ENCODE data around the gene SMARCA2.

SMARCA2 gene

DNA sequence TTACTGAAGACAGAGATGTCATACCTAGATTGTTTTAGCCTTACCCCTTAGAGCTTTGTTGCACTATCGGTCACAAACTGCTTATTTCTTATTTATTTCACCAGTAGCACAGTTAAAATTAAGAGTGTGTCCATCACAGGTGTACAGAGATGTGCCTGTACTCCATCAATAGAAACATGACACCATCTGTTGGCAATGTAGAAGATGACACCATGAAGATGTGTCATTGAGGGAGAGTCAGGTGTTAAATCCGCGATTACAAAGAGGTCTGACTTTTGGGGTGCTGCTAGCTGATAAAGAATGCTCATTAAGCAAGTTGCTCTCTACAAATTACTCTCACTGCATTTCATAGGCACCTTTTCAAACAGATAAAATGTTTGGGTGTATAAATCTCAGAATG, 164.4 kb downstream of the SMARCA2 start:
- no peak for DNase-seq

GRCh38 chr9:2180154-2180553, 165.0 kb downstream of the SMARCA2 start:
- DNase-seq: no peak

DNA sequence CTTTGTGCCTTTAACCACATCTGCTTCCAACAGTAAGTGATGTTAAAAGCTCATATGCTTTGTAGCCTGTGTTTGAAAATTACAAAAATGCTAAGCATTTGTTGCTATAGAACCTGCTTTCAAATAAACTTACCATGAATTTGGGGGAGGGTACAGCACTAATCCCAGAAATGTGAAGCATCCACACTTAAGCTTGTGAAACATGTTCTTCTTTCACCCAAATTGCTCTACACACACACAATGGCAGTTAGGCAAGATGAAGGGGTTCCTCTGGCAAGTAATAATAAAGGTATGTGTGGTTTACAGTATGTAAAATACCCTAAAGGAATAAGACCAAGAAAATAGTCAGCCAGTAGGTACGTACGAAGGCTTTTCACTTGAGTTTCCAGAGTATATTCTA, 165.6 kb downstream of the SMARCA2 start:
- no peak for DNase-seq

GRCh38 chr9:2181792-2182191, 166.6 kb downstream of the SMARCA2 start:
- no peak for DNase-seq

GRCh38 chr9:2190939-2191608, 175.9 kb downstream of the SMARCA2 start:
- DNase-seq: no peak

DNA sequence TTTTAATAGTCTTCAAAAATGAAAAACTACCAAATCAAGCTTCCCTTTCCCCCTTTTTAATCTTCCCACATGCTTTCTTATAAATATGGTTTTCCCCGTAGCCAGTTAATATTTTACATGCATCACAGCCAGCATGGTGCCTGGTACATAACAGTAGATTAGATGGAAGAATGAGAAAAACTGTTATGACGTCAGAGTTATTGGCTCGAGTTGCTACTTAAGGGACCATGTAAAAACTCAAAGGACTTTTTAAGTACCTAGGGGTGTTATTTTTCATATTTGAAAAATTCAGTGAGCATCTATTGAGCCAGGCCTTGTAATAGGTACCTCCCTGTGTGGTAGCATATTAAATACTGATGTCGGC, 176.4 kb downstream of the SMARCA2 start:
- DNase-seq: no peak

GRCh38 chr9:2192356-2192979, 177.3 kb downstream of the SMARCA2 start:
- no peak for DNase-seq

- DNase-seq: no peak
Observed at GRCh38 chr9:2193552-2193951, 178.4 kb downstream of the SMARCA2 start.

DNA sequence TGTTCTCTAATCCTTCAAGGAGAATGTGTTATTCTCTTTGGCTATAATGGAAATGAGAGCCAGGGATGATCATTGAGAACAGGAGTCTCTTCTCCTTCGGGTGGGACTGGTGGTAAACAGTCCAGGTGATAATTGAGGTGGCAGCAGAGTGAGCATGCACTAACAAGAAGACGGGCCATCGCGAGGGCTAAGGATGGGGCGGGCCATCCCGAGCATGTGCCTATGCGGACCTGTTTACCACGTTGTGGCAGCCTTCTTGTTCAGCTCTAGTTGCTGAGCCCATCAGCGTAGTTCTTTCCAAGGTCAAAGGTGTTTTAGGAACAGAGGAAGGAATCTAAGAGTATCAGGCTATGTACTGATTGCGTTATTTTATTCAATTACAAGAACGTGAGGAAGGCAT, 180.1 kb downstream of the SMARCA2 start:
- DNase-seq: no peak

GRCh38 chr9:2196757-2197156, 181.6 kb downstream of the SMARCA2 start:
- DNase-seq: no peak

- no peak for DNase-seq
Observed at GRCh38 chr9:2198956-2199635, 183.9 kb downstream of the SMARCA2 start.

- no peak for DNase-seq
Observed at GRCh38 chr9:2199999-2200796, 185.1 kb downstream of the SMARCA2 start.

DNA sequence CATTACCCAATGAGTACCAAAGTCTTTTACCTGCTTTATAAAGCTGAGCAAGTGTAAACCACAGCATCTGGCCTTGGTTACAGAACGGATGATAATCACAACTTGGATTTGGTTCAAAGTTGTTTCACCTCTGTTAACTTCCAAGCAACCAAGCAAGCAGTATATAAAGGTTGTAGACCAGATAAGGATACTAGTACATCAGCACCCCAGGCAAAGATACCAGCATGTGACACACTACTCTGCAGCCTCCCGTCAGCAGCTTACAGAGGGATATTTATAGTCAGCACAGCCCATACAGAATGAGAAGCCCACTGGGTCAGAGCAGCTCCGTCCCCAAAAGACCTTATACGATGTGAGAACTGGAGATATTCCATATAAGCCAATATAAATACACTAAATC, 193.3 kb downstream of the SMARCA2 start:
- DNase-seq: no peak

DNA sequence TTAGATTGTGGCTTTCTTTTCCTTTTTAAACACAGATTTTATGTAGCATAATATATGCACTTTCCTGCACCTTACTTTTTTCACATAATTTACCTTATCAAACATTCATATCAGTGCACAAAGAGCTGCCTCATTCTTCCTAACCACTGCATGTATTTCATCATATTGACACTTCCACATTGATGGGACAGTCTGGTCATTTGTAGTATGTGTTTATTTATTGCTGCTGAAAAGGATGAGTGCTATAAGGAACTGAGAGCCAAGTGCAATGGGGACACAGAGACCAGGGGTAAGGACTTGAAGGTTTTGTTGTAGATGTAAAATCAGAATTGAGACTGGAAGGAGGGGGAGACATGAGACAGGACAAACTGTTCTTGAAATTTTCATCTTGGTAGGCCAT, 193.8 kb downstream of the SMARCA2 start:
- DNase-seq: no peak

GRCh38 chr9:2209400-2209799, 194.3 kb downstream of the SMARCA2 start:
- no peak for DNase-seq

- DNase-seq: no peak
Observed at GRCh38 chr9:2210201-2210600, 195.1 kb downstream of the SMARCA2 start.

DNA sequence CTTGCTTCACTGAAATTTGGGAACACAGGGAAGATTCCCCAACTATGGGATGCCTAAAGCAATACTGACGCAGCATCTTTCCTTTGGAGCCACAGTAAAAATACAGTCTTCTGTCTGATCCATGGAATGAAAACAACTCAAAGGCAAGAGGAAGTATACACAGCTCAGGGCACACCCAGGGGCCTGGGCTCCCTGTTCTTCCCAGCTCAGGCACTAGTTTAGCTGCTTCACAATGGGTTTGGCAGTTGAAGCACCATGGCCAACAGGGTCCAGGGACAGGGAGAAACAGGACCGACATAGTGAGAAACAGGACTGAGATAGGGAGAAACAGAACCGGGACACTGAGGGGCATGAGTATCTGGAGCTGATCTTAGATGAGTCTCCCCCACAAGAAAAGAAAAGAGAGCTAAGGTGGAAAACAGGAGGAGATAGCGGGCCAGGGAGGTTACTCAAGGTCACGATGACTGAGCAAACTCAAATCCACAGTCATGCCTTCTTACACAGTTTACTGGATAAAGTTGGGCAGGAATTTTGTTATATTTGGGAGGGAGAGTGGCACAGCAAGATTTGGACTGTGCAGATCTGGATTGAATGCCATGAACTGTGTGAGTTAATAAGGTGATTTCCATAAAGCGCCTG, 198.8 kb downstream of the SMARCA2 start:
- DNase-seq: no peak

GRCh38 chr9:2214707-2215106, 199.6 kb downstream of the SMARCA2 start:
- no peak for DNase-seq

GRCh38 chr9:2215921-2216441, 200.8 kb downstream of the SMARCA2 start:
- no peak for DNase-seq

DNA sequence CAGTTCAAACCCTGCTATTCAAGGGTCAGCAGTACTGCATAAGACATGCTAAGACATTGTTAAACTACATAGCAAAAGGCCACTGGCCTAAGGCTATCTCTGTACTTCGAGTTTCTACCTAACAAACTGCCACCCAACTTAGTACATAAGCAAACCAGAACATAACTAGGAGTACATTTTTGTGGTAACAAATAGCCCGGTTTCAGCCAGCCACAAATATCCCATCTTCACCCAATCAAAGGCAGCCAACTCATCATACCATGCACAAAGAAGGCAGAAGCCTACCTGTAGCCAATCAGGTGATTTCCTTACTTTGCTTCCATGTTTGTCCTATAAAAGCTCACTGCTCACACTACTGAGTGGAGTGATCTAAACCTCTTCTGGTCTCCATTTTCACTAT, 201.4 kb downstream of the SMARCA2 start:
- no peak for DNase-seq

- no peak for DNase-seq
Observed at GRCh38 chr9:2217540-2217939, 202.4 kb downstream of the SMARCA2 start.

GRCh38 chr9:2220036-2220435, 204.9 kb downstream of the SMARCA2 start:
- no peak for DNase-seq

Measured in activated CD8-positive, alpha-beta memory T cell treated with anti-CD3 and anti-CD28 coated beads, Interleukin-2, amount 50 U/mL, for 4 hours (primary cell).